K562 (cell line): ENCODE data around the gene CLCF1. TPM values are rescaled to one million over a fixed set of nuclear protein-coding genes. Genes with fewer than 3 reads are reported as not detected.
A peak's percentile ranks its signal among the peaks of the same experiment; 100 is the strongest.

Experiments
- ATAC-seq: fragments of 200-7000 bp; cut with Tn5 transposase; 3 replicates; pipeline ENCODE4 v1.9.1; 2020; ENCODE audit warnings: moderate library complexity
- BruUV-seq: library from RNA; stranded (reverse); fragments of 400-500 nt; replicated peaks from 2 replicates; lab custom pipeline; 2021; lab: Mats Ljungman, UMichigan
- CTCF ChIA-PET: fragments of 300-600 bp; formaldehyde crosslinking; extraction: SDS; loops from one replicate; lab custom pipeline; 2021; ENCODE audit warnings: low intra/inter-chr PET ratio; lab: Yijun Ruan, JAX
- POLR2A ChIA-PET: fragments of 300-600, 350-650 bp; sonication (Branson Sonifier 250); formaldehyde crosslinking; extraction: SDS; loops from one replicate; lab custom pipeline; 2021; ENCODE audit warnings: antibody characterized with exemption, inconsistent platforms; lab: Yijun Ruan, JAX
- DNase-seq, 4 experiments: peaks; one replicate each; pipeline versions ENCODE4 v3.0.0 to v3.0.0-alpha.2; 2011 to 2018; ENCODE audit warnings: low spot score in 3 of 4, mixed read lengths in 3 of 4; ENCODE audit errors: extremely low read depth in 1 of 4
- FAIRE-seq: peaks from 2 replicates; lab custom pipeline; 2011; peaks lifted over from hg19 to GRCh38; lab: Jason Lieb, UNC
- H2AFZ ChIP-seq: 2 replicates; pipeline ENCODE4 v1.6.0; 2011; ENCODE audit warnings: low read depth, low read length, control low read depth, inconsistent platforms
- H3K27ac ChIP-seq: fragments of 200-600 bp; 3 replicates; pipeline ENCODE4 v1.8.0; 2011; ENCODE audit warnings: low read depth, mild to moderate bottlenecking, control low read depth, inconsistent platforms, low read length, moderate library complexity, mixed read lengths; ENCODE audit errors: extremely low read depth
- H3K27me3 ChIP-seq, 2 experiments: fragments of 300-600 bp in 1 of 2; 2 replicates in 1 of 2; 3 replicates in 1 of 2; pipeline versions ENCODE4 v1.6.0 to v1.8.0; 2011; ENCODE audit warnings: inconsistent platforms in 2 of 2, low read length in 2 of 2, mild to moderate bottlenecking in 1 of 2, mixed read lengths in 1 of 2, moderate library complexity in 1 of 2; ENCODE audit not compliant: control insufficient read depth in 2 of 2, insufficient read depth in 2 of 2
- H3K36me3 ChIP-seq: fragments of 300-600 bp; 3 replicates; pipeline ENCODE4 v1.8.0; 2011; ENCODE audit warnings: mild to moderate bottlenecking, low read length, inconsistent platforms; ENCODE audit not compliant: control insufficient read depth, insufficient read depth
- H3K4me1 ChIP-seq, 2 experiments: fragments of 200-600 bp in 1 of 2; replicated peaks in 1 of 2; 2 replicates in 1 of 2; 3 replicates in 1 of 2; pipeline versions ENCODE4 v1.5.1 to v1.8.0; 2011; ENCODE audit warnings: inconsistent platforms in 2 of 2, low read length in 2 of 2, mild to moderate bottlenecking in 1 of 2, mixed read lengths in 1 of 2, moderate library complexity in 1 of 2; ENCODE audit not compliant: control insufficient read depth in 2 of 2, insufficient read depth in 2 of 2
- H3K4me2 ChIP-seq: 2 replicates; pipeline ENCODE4 v1.6.1; 2011; ENCODE audit warnings: low read length, control low read depth, inconsistent platforms, mixed read lengths; ENCODE audit not compliant: insufficient read depth
- H3K4me3 ChIP-seq: fragments of 200-600 bp; sonication (generic), shearing (Covaris generic); 2 replicates; pipeline ENCODE4 v1.5.1; 2016; ENCODE audit warnings: control low read depth, inconsistent platforms
- H3K79me2 ChIP-seq: fragments of 200-600 bp; 3 replicates; pipeline ENCODE4 v1.8.0; 2011; ENCODE audit warnings: low read length, inconsistent platforms; ENCODE audit not compliant: control insufficient read depth, insufficient read depth
- H3K9ac ChIP-seq, 2 experiments: 2 replicates each; pipeline versions ENCODE4 v1.6.0 to v1.6.1; 2011; ENCODE audit warnings: low read depth in 2 of 2, low read length in 2 of 2, control low read depth in 1 of 2, inconsistent platforms in 1 of 2, mild to moderate bottlenecking in 1 of 2, mixed read lengths in 1 of 2; ENCODE audit not compliant: insufficient read depth in 1 of 2
- H3K9me1 ChIP-seq: one replicate; pipeline ENCODE4 v1.6.0; 2011; ENCODE audit warnings: inconsistent platforms, mild to moderate bottlenecking, low read length, moderate library complexity; ENCODE audit not compliant: control insufficient read depth, insufficient read depth
- H3K9me3 ChIP-seq: replicated peaks from 2 replicates; pipeline ENCODE4 v1.5.1; 2011; ENCODE audit warnings: low read depth, low read length, inconsistent platforms; ENCODE audit not compliant: control insufficient read depth, insufficient read depth
- H4K20me1 ChIP-seq: replicated peaks from 2 replicates; pipeline ENCODE4 v1.6.1; 2011; ENCODE audit warnings: low read length, inconsistent platforms, mixed read lengths; ENCODE audit not compliant: control insufficient read depth, insufficient read depth
- CBFA2T3 ChIP-seq: fragments of 450-650 bp; IDR thresholded peaks from 2 replicates; pipeline ENCODE4 v1.6.1; 2017
- ETS1 ChIP-seq: conservative IDR thresholded peaks from 2 replicates; pipeline ENCODE4 v1.6.1; 2011; ENCODE audit warnings: low read depth, mild to moderate bottlenecking, low read length; ENCODE audit not compliant: control insufficient read depth
- PHB2 ChIP-seq: fragments of 450-650 bp; IDR thresholded peaks from 2 replicates; pipeline ENCODE4 v1.6.1; 2017; ENCODE audit warnings: low read depth
- PML ChIP-seq: IDR thresholded peaks from 2 replicates; pipeline ENCODE4 v1.6.1; 2012; ENCODE audit warnings: low read length, inconsistent platforms
- POLR2AphosphoS5 ChIP-seq: IDR thresholded peaks from 2 replicates; pipeline ENCODE4 v1.6.1; 2011; ENCODE audit warnings: mild to moderate bottlenecking, low read depth, low read length, moderate library complexity; ENCODE audit not compliant: control insufficient read depth, insufficient read depth
- POLR2B ChIP-seq: fragments of 450-650 bp; IDR thresholded peaks from 2 replicates; pipeline ENCODE4 v1.6.1; 2018; ENCODE audit warnings: low read depth; ENCODE audit not compliant: partially characterized antibody
- RBFOX2 ChIP-seq: fragments of 200-400 bp; formaldehyde crosslinking; IDR thresholded peaks from 2 replicates; pipeline ENCODE4 v1.6.1; 2017; ENCODE audit warnings: low read depth, mild to moderate bottlenecking, low read length, moderate library complexity
- SIN3A ChIP-seq, 2 experiments: fragments of 150-350 bp in 1 of 2; IDR thresholded peaks; 2 replicates each; pipeline ENCODE4 v1.6.1; 2011 to 2016; ENCODE audit warnings: borderline replicate concordance in 2 of 2, low read depth in 2 of 2, low read length in 2 of 2, mild to moderate bottlenecking in 2 of 2, moderate library complexity in 2 of 2; ENCODE audit not compliant: control insufficient read depth in 1 of 2
- SUPT5H ChIP-seq: fragments of 450-650 bp; IDR thresholded peaks from 2 replicates; pipeline ENCODE4 v1.6.1; 2016
- TFAP4 ChIP-seq: sonication (generic); formaldehyde crosslinking; IDR thresholded peaks from 2 replicates; pipeline ENCODE4 v1.8.0; 2022; ENCODE audit warnings: missing genetic modification reagents, mild to moderate bottlenecking, moderate library complexity, borderline replicate concordance
- TGIF2 ChIP-seq: sonication (generic); formaldehyde crosslinking; IDR thresholded peaks from 2 replicates; pipeline ENCODE4 v1.8.1; 2022; ENCODE audit warnings: mild to moderate bottlenecking, missing genetic modification reagents, moderate library complexity
- ZNF274 ChIP-seq: IDR thresholded peaks from 2 replicates; pipeline ENCODE4 v1.6.1; 2011; ENCODE audit warnings: low read depth, mild to moderate bottlenecking, low read length, moderate library complexity, borderline replicate concordance
- ZNF699 ChIP-seq: fragments of 250-450 bp; sonication (Bioruptor Pico); IDR thresholded peaks from 2 replicates; pipeline ENCODE4 v1.8.0; 2021; ENCODE audit warnings: mild to moderate bottlenecking, moderate library complexity; ENCODE audit not compliant: insufficient replicate concordance
- WGBS: fragments of 100-300 bp; shearing (Covaris generic); methylation state at CpG from one replicate; pipeline ENCODE4 v1.1.6; 2016; ENCODE audit warnings: low coverage, mixed read lengths; ENCODE audit not compliant: insufficient coverage; ENCODE audit errors: missing lambda C conversion rate; 5-methylcytosine and 5-hydroxymethylcytosine counted together
- in situ Hi-C: fragments of 300-500 bp; cut with MboI; formaldehyde crosslinking; loops from 4 replicates; pipeline ENCODE4 v1.15.0; 2018; ENCODE audit warnings: inconsistent platforms, mixed read lengths
- intact Hi-C: fragments of 100-400 bp; cut with micrococcal nuclease; formaldehyde crosslinking; loops from 2 replicates; pipeline ENCODE4 v1.14.2; 2022
- polyA plus RNA-seq, 8 experiments: library from polyadenylated mRNA; depleted of rRNA in 4 of 8; stranded (reverse) in 5 of 8; unstranded in 3 of 8; fragments of >200 nt; fragmentation: Nextera tagmentation in 2 of 8; fragmentation: Illumina TruSeq in 1 of 8; extraction: Ambion mirVana in 2 of 8; extraction: Trizol in 1 of 8; gene quantifications; 2 replicates each; pipeline versions ENCODE4 v1.2.1 to v1.2.3, GENCODE V29; 2011 to 2014; ENCODE audit warnings: inconsistent platforms in 1 of 8, missing spikeins in 1 of 8
- total RNA-seq, 7 experiments: library from RNA; depleted of rRNA in 6 of 7; stranded (reverse); fragments of >200 nt in 6 of 7; fragmentation: Illumina TruSeq in 2 of 7; extraction: Trizol in 2 of 7; gene quantifications; 2 replicates each; pipeline versions ENCODE4 v1.2.1 to v1.2.3, GENCODE V29; 2011 to 2021; ENCODE audit warnings: low replicate concordance in 1 of 7
- TF ChIP-seq, protein P1 (sequence below): sonication (generic); formaldehyde crosslinking; IDR thresholded peaks from 2 replicates; pipeline ENCODE4 v1.8.0; 2022; ENCODE audit warnings: mild to moderate bottlenecking, missing genetic modification reagents
- TF ChIP-seq, protein P2 (sequence below): sonication (generic); formaldehyde crosslinking; IDR thresholded peaks from 2 replicates; pipeline ENCODE4 v1.8.0; 2022; ENCODE audit warnings: mild to moderate bottlenecking, missing genetic modification reagents

CLCF1 gene
- total and polyA plus RNA-seq, 9 of the 15 experiments (the other 6 are each of a cell fraction or from before 2014, with no cell fraction given) = 0.49 to 5.8 (median 3.0) TPM

GRCh38 chr11:67397536-67397935, 24.1 kb upstream of the CLCF1 start:
- Histone ChIP-seq H3K4me2 (no peak overlapping the region), H3K36me3 (peaks cover 69% of the 10 kb centered on the region), H4K20me1 (peaks cover 4% of the 10 kb centered on the region; the same call in 1 of the 2 replicates), H3K9ac (peak overlapping the region; percentile 12 to 65; a peak in 3 of 4 replicates), H3K27me3 (no peaks in the 10 kb centered on the region), H3K4me1 (peaks cover 21 to 76% of the 10 kb centered on the region in 2 experiments), H3K4me3 (no peak overlapping the region), H3K9me3 (no peaks in the 10 kb centered on the region), H3K79me2 (peaks cover 26% of the 10 kb centered on the region), H3K9me1 (peaks cover 1% of the 10 kb centered on the region), H2AFZ (no peak overlapping the region), H3K27ac (peak overlapping the region; percentile 43; the same call in 2 of the 3 replicates)
- CTCF ChIA-PET = no interaction called here
- BruUV-seq = no TSS peak
- 45% methylated on average over 6 of the region's 6 CpGs for WGBS
- ATAC-seq = peak; percentile 4
- FAIRE-seq = peak; percentile 59
- peak in 3 of 4 experiments; percentile 17 to 61 (median 60) for DNase-seq
- in situ Hi-C loops = no loop called here
- intact Hi-C loops = no loop called here
- POLR2A ChIA-PET = interaction anchor here (0.5 to 1.3 kb wide), 5 partner anchors 8 to 83 kb away, joined by 3 to 5 read pairs (median 3); no protein-coding TSS in a partner anchor
- no peak for TF ChIP-seq ZNF274
- peak; percentile 45; the same call in 1 of the 2 replicates for TF ChIP-seq PML
- peak; percentile 19; the same call in 1 of the 2 replicates for TF ChIP-seq RBFOX2
- TF ChIP-seq, protein P1, sequence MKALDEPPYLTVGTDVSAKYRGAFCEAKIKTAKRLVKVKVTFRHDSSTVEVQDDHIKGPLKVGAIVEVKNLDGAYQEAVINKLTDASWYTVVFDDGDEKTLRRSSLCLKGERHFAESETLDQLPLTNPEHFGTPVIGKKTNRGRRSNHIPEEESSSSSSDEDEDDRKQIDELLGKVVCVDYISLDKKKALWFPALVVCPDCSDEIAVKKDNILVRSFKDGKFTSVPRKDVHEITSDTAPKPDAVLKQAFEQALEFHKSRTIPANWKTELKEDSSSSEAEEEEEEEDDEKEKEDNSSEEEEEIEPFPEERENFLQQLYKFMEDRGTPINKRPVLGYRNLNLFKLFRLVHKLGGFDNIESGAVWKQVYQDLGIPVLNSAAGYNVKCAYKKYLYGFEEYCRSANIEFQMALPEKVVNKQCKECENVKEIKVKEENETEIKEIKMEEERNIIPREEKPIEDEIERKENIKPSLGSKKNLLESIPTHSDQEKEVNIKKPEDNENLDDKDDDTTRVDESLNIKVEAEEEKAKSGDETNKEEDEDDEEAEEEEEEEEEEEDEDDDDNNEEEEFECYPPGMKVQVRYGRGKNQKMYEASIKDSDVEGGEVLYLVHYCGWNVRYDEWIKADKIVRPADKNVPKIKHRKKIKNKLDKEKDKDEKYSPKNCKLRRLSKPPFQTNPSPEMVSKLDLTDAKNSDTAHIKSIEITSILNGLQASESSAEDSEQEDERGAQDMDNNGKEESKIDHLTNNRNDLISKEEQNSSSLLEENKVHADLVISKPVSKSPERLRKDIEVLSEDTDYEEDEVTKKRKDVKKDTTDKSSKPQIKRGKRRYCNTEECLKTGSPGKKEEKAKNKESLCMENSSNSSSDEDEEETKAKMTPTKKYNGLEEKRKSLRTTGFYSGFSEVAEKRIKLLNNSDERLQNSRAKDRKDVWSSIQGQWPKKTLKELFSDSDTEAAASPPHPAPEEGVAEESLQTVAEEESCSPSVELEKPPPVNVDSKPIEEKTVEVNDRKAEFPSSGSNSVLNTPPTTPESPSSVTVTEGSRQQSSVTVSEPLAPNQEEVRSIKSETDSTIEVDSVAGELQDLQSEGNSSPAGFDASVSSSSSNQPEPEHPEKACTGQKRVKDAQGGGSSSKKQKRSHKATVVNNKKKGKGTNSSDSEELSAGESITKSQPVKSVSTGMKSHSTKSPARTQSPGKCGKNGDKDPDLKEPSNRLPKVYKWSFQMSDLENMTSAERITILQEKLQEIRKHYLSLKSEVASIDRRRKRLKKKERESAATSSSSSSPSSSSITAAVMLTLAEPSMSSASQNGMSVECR (CRISPR knock-in tag) = peak; percentile 46; the same call in 1 of the 2 replicates
- TF ChIP-seq TFAP4 (CRISPR knock-in tag) = peak; percentile 93
- TF ChIP-seq ETS1 = 0 out of 2 replicates have a peak, but pooled peaks have one; percentile 36
- TF ChIP-seq TGIF2 (CRISPR knock-in tag) = peak; percentile 95
- TF ChIP-seq PHB2 = no peak
- peak; percentile 39 to 44; a peak in 1 of 4 replicates for TF ChIP-seq SIN3A (IDR thresholded peaks at IDR 0.05; ENCODE audit: borderline replicate concordance in 2 of 2, control insufficient read depth in 1 of 2, low read depth in 2 of 2, low read length in 2 of 2)
- TF ChIP-seq POLR2B = peak; percentile 32
- TF ChIP-seq ZNF699 = no peak
- TF ChIP-seq SUPT5H = peak; percentile 44; the same call in 1 of the 2 replicates
- 0 out of 2 replicates have a peak, but pooled peaks have one; percentile 4 for TF ChIP-seq CBFA2T3
- peak; percentile 19; the same call in 1 of the 2 replicates for TF ChIP-seq POLR2AphosphoS5
- TF ChIP-seq, protein P2, sequence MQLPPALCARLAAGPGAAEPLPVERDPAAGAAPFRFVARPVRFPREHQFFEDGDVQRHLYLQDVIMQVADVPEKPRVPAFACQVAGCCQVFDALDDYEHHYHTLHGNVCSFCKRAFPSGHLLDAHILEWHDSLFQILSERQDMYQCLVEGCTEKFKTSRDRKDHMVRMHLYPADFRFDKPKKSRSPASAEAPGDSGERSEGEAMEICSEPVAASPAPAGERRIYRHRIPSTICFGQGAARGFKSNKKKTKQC (CRISPR knock-in tag) = no peak
